ENCODE data around the gene ENTREP3.
A peak's percentile ranks its signal among the peaks of the same experiment; 100 is the strongest.

ENTREP3 gene

GRCh38 chr1:155256058-155256852 is 972 bp upstream of the ENTREP3 start:
- DNase-seq (ENCODE audit: extremely low spot score): no peak
- POLR2A ChIA-PET: interaction anchor here (1.1 to 4.1 kb wide), 6 partner anchors 10 to 67 kb away, joined by 4 to 35 read pairs (median 18); partner anchors contain the start of gene CLK2
- TF ChIP-seq HDGF (IDR thresholded peaks at IDR 0.05; ENCODE audit: borderline replicate concordance) (0 out of 2 replicates have a peak, but pooled peaks have one; percentile 19), PKNOX1 (IDR thresholded peaks at IDR 0.05) (no peak)
- CTCF ChIA-PET: no interaction called here

GRCh38 chr1:155254714-155255242 is 505 bp downstream of the ENTREP3 start:
- ChIA-PET POLR2A (interaction anchor here (1.0 to 4.1 kb wide), 7 partner anchors 10 to 69 kb away, joined by 3 to 35 read pairs (median 14); partner anchors contain the start of genes CLK2 and FDPS), CTCF (interaction anchor here (0.6 kb wide), 2 partner anchors 15 to 70 kb away, joined by 3 to 6 read pairs; no protein-coding TSS in a partner anchor)
- DNase-seq (ENCODE audit: extremely low spot score): no peak
- TF ChIP-seq ZNF384 (IDR thresholded peaks at IDR 0.05) (no peak), LEF1 (IDR thresholded peaks at IDR 0.05; ENCODE audit: borderline replicate concordance) (no peak), FOXA1 (IDR thresholded peaks at IDR 0.05) (no peak), TARDBP (IDR thresholded peaks at IDR 0.05) (no peak), FOXM1 (IDR thresholded peaks at IDR 0.05; ENCODE audit: borderline replicate concordance) (no peak), BHLHE40 (IDR thresholded peaks at IDR 0.05; ENCODE audit: borderline replicate concordance) (no peak), PKNOX1 (IDR thresholded peaks at IDR 0.05) (no peak)

GRCh38 chr1:155254228-155254713 is 1.0 kb downstream of the ENTREP3 start:
- no peak for TF ChIP-seq NFRKB (IDR thresholded peaks at IDR 0.05)
- no peak for TF ChIP-seq PKNOX1 (IDR thresholded peaks at IDR 0.05)
- no peak for TF ChIP-seq FOXK2 (IDR thresholded peaks at IDR 0.05)
- no peak for TF ChIP-seq CTBP1 (IDR thresholded peaks at IDR 0.05; ENCODE audit: borderline replicate concordance)
- TF ChIP-seq HDGF (IDR thresholded peaks at IDR 0.05; ENCODE audit: borderline replicate concordance): no peak
- TF ChIP-seq LEF1 (IDR thresholded peaks at IDR 0.05; ENCODE audit: borderline replicate concordance): no peak
- TF ChIP-seq ELF4 (IDR thresholded peaks at IDR 0.05): no peak
- no peak for TF ChIP-seq FOXM1 (IDR thresholded peaks at IDR 0.05; ENCODE audit: borderline replicate concordance)
- TF ChIP-seq ZNF384 (IDR thresholded peaks at IDR 0.05): no peak
- no peak for TF ChIP-seq L3MBTL2 (conservative IDR thresholded peaks at IDR 0.05)
- TF ChIP-seq BHLHE40 (IDR thresholded peaks at IDR 0.05; ENCODE audit: borderline replicate concordance): no peak
- POLR2A ChIA-PET: interaction anchor here (2.4 to 4.1 kb wide), 3 partner anchors 9 to 19 kb away, joined by 14 to 35 read pairs (median 25); partner anchors contain the start of gene CLK2
- no peak for DNase-seq (ENCODE audit: extremely low spot score)
- CTCF ChIA-PET: interaction anchor here (0.6 kb wide), 1 partner anchor 71 kb away, joined by 3 read pairs; no protein-coding TSS in a partner anchor

- TF ChIP-seq BHLHE40 (IDR thresholded peaks at IDR 0.05; ENCODE audit: borderline replicate concordance) (no peak), HDGF (IDR thresholded peaks at IDR 0.05; ENCODE audit: borderline replicate concordance) (no peak), ZNF384 (IDR thresholded peaks at IDR 0.05) (no peak), SUZ12 (IDR thresholded peaks at IDR 0.05) (no peak), CTBP1 (IDR thresholded peaks at IDR 0.05; ENCODE audit: borderline replicate concordance) (no peak), ARNT (IDR thresholded peaks at IDR 0.05) (no peak)
- ChIA-PET POLR2A (no interaction called here), CTCF (interaction anchor here (0.7 kb wide), 1 partner anchor 162 kb away, joined by 3 read pairs; no protein-coding TSS in a partner anchor)
- DNase-seq (ENCODE audit: extremely low spot score): no peak
Observed at GRCh38 chr1:155253797-155254196, 1.5 kb downstream of the ENTREP3 start.

- TF ChIP-seq NFRKB (IDR thresholded peaks at IDR 0.05) (no peak), ARNT (IDR thresholded peaks at IDR 0.05) (no peak), SUZ12 (IDR thresholded peaks at IDR 0.05) (no peak), L3MBTL2 (conservative IDR thresholded peaks at IDR 0.05) (no peak), ELF4 (IDR thresholded peaks at IDR 0.05) (no peak), TARDBP (IDR thresholded peaks at IDR 0.05) (no peak)
- CTCF ChIA-PET: interaction anchor here (0.7 to 4.2 kb wide), 2 partner anchors 70 to 162 kb away, joined by 3 to 62 read pairs; partner anchors contain the start of gene RUSC1
- no peak for DNase-seq (ENCODE audit: extremely low spot score)
- POLR2A ChIA-PET: interaction anchor here (2.0 to 2.5 kb wide), 2 partner anchors 10 to 70 kb away, joined by 6 to 8 read pairs; no protein-coding TSS in a partner anchor
Observed at GRCh38 chr1:155253208-155253607, 2.1 kb downstream of the ENTREP3 start.

GRCh38 chr1:155251566-155251965 is 3.7 kb downstream of the ENTREP3 start:
- POLR2A ChIA-PET: interaction anchor here (1.0 to 3.2 kb wide), 17 partner anchors 9 to 358 kb away, joined by 3 to 32 read pairs (median 5); partner anchors contain the start of genes CLK2, FDPS, HCN3 and MSTO1
- TF ChIP-seq ZNF384 (IDR thresholded peaks at IDR 0.05): no peak
- no peak for TF ChIP-seq HDGF (IDR thresholded peaks at IDR 0.05; ENCODE audit: borderline replicate concordance)
- TF ChIP-seq CTBP1 (IDR thresholded peaks at IDR 0.05; ENCODE audit: borderline replicate concordance): no peak
- TF ChIP-seq FOXK2 (IDR thresholded peaks at IDR 0.05): no peak
- TF ChIP-seq FOXM1 (IDR thresholded peaks at IDR 0.05; ENCODE audit: borderline replicate concordance): no peak
- TF ChIP-seq NFRKB (IDR thresholded peaks at IDR 0.05): no peak
- no peak for TF ChIP-seq PKNOX1 (IDR thresholded peaks at IDR 0.05)
- no peak for TF ChIP-seq SUZ12 (IDR thresholded peaks at IDR 0.05)
- no peak for TF ChIP-seq L3MBTL2 (conservative IDR thresholded peaks at IDR 0.05)
- TF ChIP-seq SP1 (IDR thresholded peaks at IDR 0.05): no peak
- no peak for TF ChIP-seq TARDBP (IDR thresholded peaks at IDR 0.05)
- no peak for TF ChIP-seq ARNT (IDR thresholded peaks at IDR 0.05)
- TF ChIP-seq FOXA1 (IDR thresholded peaks at IDR 0.05): no peak
- no peak for TF ChIP-seq ELF4 (IDR thresholded peaks at IDR 0.05)
- no peak for TF ChIP-seq BHLHE40 (IDR thresholded peaks at IDR 0.05; ENCODE audit: borderline replicate concordance)
- no peak for TF ChIP-seq LEF1 (IDR thresholded peaks at IDR 0.05; ENCODE audit: borderline replicate concordance)
- CTCF ChIA-PET: interaction anchor here (0.6 to 4.2 kb wide), 23 partner anchors 8 to 608 kb away, joined by 3 to 62 read pairs (median 8); partner anchors contain the start of genes CLK2, FDPS, HCN3 and KRTCAP2
- no peak for DNase-seq (ENCODE audit: extremely low spot score)

Data from HEK293T (cell line).